Tongue (tissue), 2 donors: ENCODE data around the gene ZNF93. TPM values are rescaled to one million over a fixed set of nuclear protein-coding genes. Genes with fewer than 3 reads are reported as not detected.
A peak's percentile ranks its signal among the peaks of the same experiment; 100 is the strongest.
"Not testable (repeated sequence)": the region's sequence is repeated elsewhere in the genome, so short reads cannot be mapped to it uniquely, and the experiment has no call there.

Experiments used
- DNase-seq: peaks from one replicate; pipeline ENCODE4 v3.0.0-alpha.2; 2015
- total RNA-seq: library from RNA; depleted of rRNA; stranded (reverse); fragments of >200 nt; gene quantifications from one replicate; pipeline ENCODE4 v1.2.3, GENCODE V29; 2014

ZNF93 gene
- total RNA-seq, 1 donor from 2014 or later: 12.3 TPM

- no peak for DNase-seq
Observed at GRCh38 chr19:19938449-19938848, 37.7 kb downstream of the ZNF93 start.

- DNase-seq: no peak
Observed at GRCh38 chr19:19943848-19944582, 43.3 kb downstream of the ZNF93 start.

GRCh38 chr19:19944583-19944880, 43.8 kb downstream of the ZNF93 start:
- DNase-seq: no peak

GRCh38 chr19:19946226-19946625, 45.5 kb downstream of the ZNF93 start:
- no peak for DNase-seq

- DNase-seq: no peak
Observed at GRCh38 chr19:19948800-19949199, 48.1 kb downstream of the ZNF93 start.

- no peak for DNase-seq
Observed at GRCh38 chr19:19955208-19955607, 54.5 kb downstream of the ZNF93 start.

- DNase-seq: peak; percentile 53
Observed at GRCh38 chr19:19956434-19957075, 55.8 kb downstream of the ZNF93 start.

GRCh38 chr19:19957766-19958165, 57.0 kb downstream of the ZNF93 start:
- not testable (repeated sequence) for DNase-seq

GRCh38 chr19:19959151-19959799, 58.5 kb downstream of the ZNF93 start:
- peak; percentile 82 for DNase-seq

- no peak for DNase-seq
Observed at GRCh38 chr19:19964416-19964815, 63.7 kb downstream of the ZNF93 start.

- DNase-seq: not testable (repeated sequence)
Observed at GRCh38 chr19:19966126-19966525, 65.4 kb downstream of the ZNF93 start.

- DNase-seq: no peak
Observed at GRCh38 chr19:19966862-19967261, 66.1 kb downstream of the ZNF93 start.

Other genes with a start within 250 kb of the ZNF93 start
- gene ATP13A1, start 237.3 kb upstream of the ZNF93 start, total RNA-seq: 172 TPM
- gene ZNF101, start 232.1 kb upstream of the ZNF93 start, total RNA-seq: 7.0 TPM
- 12.9 TPM for gene ZNF14, start 167.8 kb upstream of the ZNF93 start, total RNA-seq
- gene ZNF506, start 79.2 kb upstream of the ZNF93 start, total RNA-seq: 31.9 TPM
- 9.1 TPM for gene ZNF253, start 35.1 kb upstream of the ZNF93 start, total RNA-seq
- gene ZNF682, start 138.6 kb downstream of the ZNF93 start, total RNA-seq: 6.4 TPM
- 4.1 TPM for gene ZNF90, start 177.1 kb downstream of the ZNF93 start, total RNA-seq